ENCODE data around the gene RPL18A.

The RPL18A gene

GRCh38 chr19:17834350-17835181 is 25.1 kb upstream of the RPL18A start:
- Mint-ChIP-seq H3K9me3 (peaks cover 2% of the 10 kb centered on the region), H3K36me3 (ENCODE audit: low read depth) (peaks cover 91% of the 10 kb centered on the region), H3K4me1 (ENCODE audit: low read depth) (peaks cover 20% of the 10 kb centered on the region), H3K27me3 (no peaks in the 10 kb centered on the region), H3K27ac (peak overlapping the region; percentile 52), H3K4me3 (no peak overlapping the region)
- DNase-seq = no peak

- H3K27ac Mint-ChIP-seq = peak overlapping the region; percentile 65
- H3K4me1 Mint-ChIP-seq (ENCODE audit: low read depth) = peaks cover 24% of the 10 kb centered on the region
- DNase-seq = no peak
- H3K27me3 Mint-ChIP-seq = no peaks in the 10 kb centered on the region
- peaks cover 91% of the 10 kb centered on the region for H3K36me3 Mint-ChIP-seq (ENCODE audit: low read depth)
- H3K9me3 Mint-ChIP-seq = peaks cover 2% of the 10 kb centered on the region
- no peak overlapping the region for H3K4me3 Mint-ChIP-seq
These were observed 24.3 kb upstream of the RPL18A start for GRCh38 chr19:17835182-17836006.

- H3K4me1 Mint-ChIP-seq (ENCODE audit: low read depth) = peaks cover 26% of the 10 kb centered on the region
- no peaks in the 10 kb centered on the region for H3K27me3 Mint-ChIP-seq
- peaks cover 95% of the 10 kb centered on the region for H3K36me3 Mint-ChIP-seq (ENCODE audit: low read depth)
These were observed 23.2 kb upstream of the RPL18A start for GRCh38 chr19:17836530-17836929.

DNA sequence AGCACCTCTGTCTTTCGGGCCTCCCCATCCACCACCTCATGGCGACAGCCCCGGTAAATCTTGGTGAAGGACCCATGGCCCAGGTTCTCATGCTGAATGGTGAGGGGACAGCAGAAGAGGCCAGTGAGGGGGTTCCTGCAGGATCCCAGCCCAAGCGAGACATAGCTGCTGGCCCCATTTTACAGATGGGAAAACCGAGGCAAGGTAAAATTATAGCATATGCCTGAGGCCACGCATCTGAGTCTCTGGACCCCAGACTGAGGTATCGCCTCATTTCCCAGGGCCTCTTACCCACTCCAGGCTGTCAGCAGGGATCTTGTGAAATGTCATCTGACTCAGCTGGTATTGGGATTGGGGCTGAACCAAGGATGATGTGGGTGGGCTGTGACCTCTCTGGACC is 21.7 kb upstream of the RPL18A start:
- DNase-seq = no peak
- Mint-ChIP-seq H3K36me3 (ENCODE audit: low read depth) (peaks cover 92% of the 10 kb centered on the region), H3K4me3 (no peak overlapping the region), H3K27ac (peak overlapping the region; percentile 76), H3K9me3 (no peaks in the 10 kb centered on the region), H3K4me1 (ENCODE audit: low read depth) (peaks cover 26% of the 10 kb centered on the region), H3K27me3 (no peaks in the 10 kb centered on the region)

More at GRCh38 chr19:17836530-17836929, 23.2 kb upstream of the RPL18A start:
- DNase-seq = no peak
- Mint-ChIP-seq H3K27ac (peak overlapping the region; percentile 65), H3K4me3 (no peak overlapping the region), H3K9me3 (peaks cover 2% of the 10 kb centered on the region)

- H3K9me3 Mint-ChIP-seq = no peaks in the 10 kb centered on the region
- H3K36me3 Mint-ChIP-seq (ENCODE audit: low read depth) = peaks cover 98% of the 10 kb centered on the region
- no peak overlapping the region for H3K4me3 Mint-ChIP-seq
- no peak for DNase-seq
- H3K27me3 Mint-ChIP-seq = no peaks in the 10 kb centered on the region
- peaks cover 45% of the 10 kb centered on the region for H3K4me1 Mint-ChIP-seq (ENCODE audit: low read depth)
- peak overlapping the region; percentile 26 for H3K27ac Mint-ChIP-seq
These were observed 19.7 kb upstream of the RPL18A start for GRCh38 chr19:17840019-17840418.

GRCh38 chr19:17841371-17841809 is 18.3 kb upstream of the RPL18A start:
- Mint-ChIP-seq H3K27ac (peak overlapping the region; percentile 18), H3K27me3 (no peaks in the 10 kb centered on the region), H3K9me3 (no peaks in the 10 kb centered on the region), H3K36me3 (ENCODE audit: low read depth) (peaks cover 98% of the 10 kb centered on the region), H3K4me3 (no peak overlapping the region), H3K4me1 (ENCODE audit: low read depth) (peaks cover 53% of the 10 kb centered on the region)
- no peak for DNase-seq

GRCh38 chr19:17841810-17842662 is 17.7 kb upstream of the RPL18A start:
- Mint-ChIP-seq H3K27ac (no peak overlapping the region), H3K4me3 (no peak overlapping the region), H3K27me3 (no peaks in the 10 kb centered on the region), H3K36me3 (ENCODE audit: low read depth) (peaks cover 97% of the 10 kb centered on the region), H3K4me1 (ENCODE audit: low read depth) (peaks cover 50% of the 10 kb centered on the region), H3K9me3 (no peaks in the 10 kb centered on the region)
- peak; percentile 80 for DNase-seq

GRCh38 chr19:17842663-17843291 is 16.9 kb upstream of the RPL18A start:
- Mint-ChIP-seq H3K36me3 (ENCODE audit: low read depth) (peaks cover 95% of the 10 kb centered on the region), H3K4me1 (ENCODE audit: low read depth) (peaks cover 50% of the 10 kb centered on the region), H3K27me3 (no peaks in the 10 kb centered on the region), H3K27ac (no peak overlapping the region), H3K9me3 (no peaks in the 10 kb centered on the region), H3K4me3 (no peak overlapping the region)
- no peak for DNase-seq

GRCh38 chr19:17843292-17843827 is 16.4 kb upstream of the RPL18A start:
- H3K36me3 Mint-ChIP-seq (ENCODE audit: low read depth) = peaks cover 90% of the 10 kb centered on the region
- no peaks in the 10 kb centered on the region for H3K9me3 Mint-ChIP-seq
- H3K27ac Mint-ChIP-seq = peak overlapping the region; percentile 99
- DNase-seq = no peak
- H3K27me3 Mint-ChIP-seq = no peaks in the 10 kb centered on the region
- H3K4me3 Mint-ChIP-seq = no peak overlapping the region
- peaks cover 51% of the 10 kb centered on the region for H3K4me1 Mint-ChIP-seq (ENCODE audit: low read depth)

DNA sequence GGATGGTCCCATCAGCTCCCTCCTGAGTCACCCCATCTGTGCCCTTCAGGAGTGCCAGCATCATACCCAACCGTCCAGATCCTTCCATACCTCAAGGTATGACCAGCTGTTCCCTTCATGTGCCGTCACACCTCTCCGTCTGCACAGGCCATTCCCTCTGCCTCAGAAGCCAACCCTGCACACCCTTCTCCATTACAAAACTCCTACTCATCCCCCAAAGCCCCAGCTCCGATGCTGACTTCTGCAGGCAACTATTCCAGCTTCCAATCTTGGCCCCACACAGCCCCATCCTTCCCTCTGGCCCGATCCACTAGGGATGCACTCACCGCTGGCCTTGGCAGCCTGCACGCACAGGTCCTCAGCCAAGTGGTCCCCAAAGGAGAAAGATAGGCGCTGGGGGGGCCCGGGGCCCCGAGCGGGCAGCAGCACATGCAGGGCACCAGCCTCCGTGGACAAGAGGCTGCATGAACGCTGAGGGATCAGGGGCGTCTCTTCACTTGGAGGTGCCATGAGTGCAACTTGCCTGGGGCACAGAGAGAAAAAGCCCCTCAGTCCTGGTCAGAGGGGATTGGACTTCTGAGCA is 15.7 kb upstream of the RPL18A start:
- H3K9me3 Mint-ChIP-seq = no peaks in the 10 kb centered on the region
- no peak for DNase-seq
- H3K4me3 Mint-ChIP-seq = peak overlapping the region; percentile 91
- no peaks in the 10 kb centered on the region for H3K27me3 Mint-ChIP-seq
- peaks cover 83% of the 10 kb centered on the region for H3K36me3 Mint-ChIP-seq (ENCODE audit: low read depth)
- peaks cover 55% of the 10 kb centered on the region for H3K4me1 Mint-ChIP-seq (ENCODE audit: low read depth)
- H3K27ac Mint-ChIP-seq = peak overlapping the region; percentile 99

DNA sequence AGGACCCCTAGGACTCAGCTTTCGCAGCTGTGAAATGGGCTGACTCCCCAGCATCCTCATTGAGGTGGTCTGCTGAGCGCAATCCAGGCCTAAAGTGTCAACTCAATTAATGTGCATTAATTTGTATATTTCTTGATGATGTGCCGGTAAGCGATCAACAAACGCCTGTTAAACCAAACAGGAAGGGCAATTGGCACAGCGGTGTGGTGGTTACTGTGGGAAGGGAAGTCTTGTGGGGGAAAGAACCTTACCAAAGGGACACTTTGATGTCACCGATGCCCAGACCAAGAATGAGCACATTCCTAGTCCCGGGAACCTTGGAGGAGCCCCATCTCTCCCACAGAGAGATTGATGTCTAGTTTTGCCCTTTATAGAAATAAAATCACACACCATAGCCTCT is 13.6 kb upstream of the RPL18A start:
- Mint-ChIP-seq H3K4me1 (ENCODE audit: low read depth) (peaks cover 66% of the 10 kb centered on the region), H3K4me3 (peak overlapping the region; percentile 91), H3K27ac (peak overlapping the region; percentile 99), H3K27me3 (no peaks in the 10 kb centered on the region), H3K36me3 (ENCODE audit: low read depth) (peaks cover 62% of the 10 kb centered on the region), H3K9me3 (no peaks in the 10 kb centered on the region)
- no peak for DNase-seq

- peak within 1 kb of the TSS; percentile 91 for H3K4me3 Mint-ChIP-seq
- H3K9me3 Mint-ChIP-seq = no peaks in the 10 kb centered on the region
- peak; percentile 93 for DNase-seq
- peaks cover 48% of the 10 kb centered on the region for H3K36me3 Mint-ChIP-seq (ENCODE audit: low read depth)
- H3K4me1 Mint-ChIP-seq (ENCODE audit: low read depth) = peaks cover 73% of the 10 kb centered on the region
- peak within 1 kb of the TSS; percentile 99 for H3K27ac Mint-ChIP-seq
- H3K27me3 Mint-ChIP-seq = no peaks in the 10 kb centered on the region
These were observed 12.0 kb upstream of the RPL18A start, which contains the start of gene JAK3 for GRCh38 chr19:17847538-17848366. Gene JAK3, minus strand, starts transcription at chr19:17847982. Its CDS starts 3,565 bp downstream, at chr19:17844417.
